Measurements from ENCODE around the gene UBA5.

UBA5 gene

GRCh38 chr3:132624790-132625189, 35.3 kb upstream of the UBA5 start:
- DNase-seq (ENCODE audit: extremely low read depth, low read depth) = no peak
- H3K4me3 ChIP-seq (replicated peaks; ENCODE audit: low read depth, low read length) = no peak overlapping the region
- no peak for TF ChIP-seq CTCF (IDR thresholded peaks at IDR 0.05; ENCODE audit: low read depth, low read length, missing control alignments)

GRCh38 chr3:132625613-132626012, 34.5 kb upstream of the UBA5 start:
- H3K4me3 ChIP-seq (replicated peaks; ENCODE audit: low read depth, low read length) = no peak overlapping the region
- DNase-seq (ENCODE audit: extremely low read depth, low read depth) = no peak
- no peak for TF ChIP-seq CTCF (IDR thresholded peaks at IDR 0.05; ENCODE audit: low read depth, low read length, missing control alignments)

- no peak overlapping the region for H3K4me3 ChIP-seq (replicated peaks; ENCODE audit: low read depth, low read length)
- DNase-seq (ENCODE audit: extremely low read depth, low read depth) = no peak
- no peak for TF ChIP-seq CTCF (IDR thresholded peaks at IDR 0.05; ENCODE audit: low read depth, low read length, missing control alignments)
Observed at GRCh38 chr3:132626955-132627354, 33.2 kb upstream of the UBA5 start.

- TF ChIP-seq CTCF (IDR thresholded peaks at IDR 0.05; ENCODE audit: low read depth, low read length, missing control alignments) = no peak
- H3K4me3 ChIP-seq (replicated peaks; ENCODE audit: low read depth, low read length) = no peak overlapping the region
- DNase-seq (ENCODE audit: extremely low read depth, low read depth) = no peak
Observed at GRCh38 chr3:132628157-132628556, 32.0 kb upstream of the UBA5 start.

- DNase-seq (ENCODE audit: extremely low read depth, low read depth) = no peak
- H3K4me3 ChIP-seq (replicated peaks; ENCODE audit: low read depth, low read length) = no peak overlapping the region
- TF ChIP-seq CTCF (IDR thresholded peaks at IDR 0.05; ENCODE audit: low read depth, low read length, missing control alignments) = no peak
Observed at GRCh38 chr3:132629928-132630327, 30.2 kb upstream of the UBA5 start.

GRCh38 chr3:132630612-132631011, 29.5 kb upstream of the UBA5 start:
- no peak overlapping the region for H3K4me3 ChIP-seq (replicated peaks; ENCODE audit: low read depth, low read length)
- no peak for TF ChIP-seq CTCF (IDR thresholded peaks at IDR 0.05; ENCODE audit: low read depth, low read length, missing control alignments)
- DNase-seq (ENCODE audit: extremely low read depth, low read depth) = no peak

- no peak for TF ChIP-seq CTCF (IDR thresholded peaks at IDR 0.05; ENCODE audit: low read depth, low read length, missing control alignments)
- no peak overlapping the region for H3K4me3 ChIP-seq (replicated peaks; ENCODE audit: low read depth, low read length)
- no peak for DNase-seq (ENCODE audit: extremely low read depth, low read depth)
Observed at GRCh38 chr3:132635052-132635451, 25.1 kb upstream of the UBA5 start.

Data from HFF-Myc (cell line).